Large intestine (tissue), 3 donors: ENCODE results near the gene MAGED1. TPM values are rescaled to one million over a fixed set of nuclear protein-coding genes. Genes with fewer than 3 reads are reported as not detected.
A peak's percentile ranks its signal among the peaks of the same experiment; 100 is the strongest.

Experiments
- DNase-seq, 2 donors: peaks; one replicate each; pipeline versions ENCODE4 v3.0.0 to v3.0.0-alpha.2; 2013
- H3K27ac ChIP-seq: one replicate; pipeline ENCODE4 v1.5.1; 2013; ENCODE audit warnings: low read length
- H3K27me3 ChIP-seq: 2 replicates; pipeline ENCODE4 v1.6.1; 2013; ENCODE audit warnings: low read length; ENCODE audit not compliant: control insufficient read depth, insufficient read depth
- H3K36me3 ChIP-seq: 2 replicates; pipeline ENCODE4 v1.6.1; 2013; ENCODE audit warnings: low read length; ENCODE audit not compliant: control insufficient read depth, insufficient read depth
- H3K4me1 ChIP-seq: one replicate; pipeline ENCODE4 v1.6.1; 2013; ENCODE audit warnings: low read length; ENCODE audit not compliant: control insufficient read depth, insufficient read depth
- H3K4me3 ChIP-seq: one replicate; pipeline ENCODE4 v1.5.1; 2013; ENCODE audit warnings: low read length
- H3K9me3 ChIP-seq: one replicate; pipeline ENCODE4 v1.6.1; 2013; ENCODE audit warnings: mild to moderate bottlenecking, low read depth, low read length, moderate library complexity; ENCODE audit not compliant: control insufficient read depth
- WGBS: methylation state at CpG from one replicate; pipeline ENCODE4 v1.1.5; 2013; ENCODE audit warnings: low lambda C conversion rate; ENCODE audit not compliant: insufficient coverage; 5-methylcytosine and 5-hydroxymethylcytosine counted together
- polyA plus RNA-seq: library from polyadenylated mRNA; unstranded; fragments of 120-200 nt; gene quantifications from one replicate; pipeline ENCODE4 v1.2.1, GENCODE V29; 2013

Gene MAGED1
- polyA plus RNA-seq, 1 donor = 155 TPM

DNA sequence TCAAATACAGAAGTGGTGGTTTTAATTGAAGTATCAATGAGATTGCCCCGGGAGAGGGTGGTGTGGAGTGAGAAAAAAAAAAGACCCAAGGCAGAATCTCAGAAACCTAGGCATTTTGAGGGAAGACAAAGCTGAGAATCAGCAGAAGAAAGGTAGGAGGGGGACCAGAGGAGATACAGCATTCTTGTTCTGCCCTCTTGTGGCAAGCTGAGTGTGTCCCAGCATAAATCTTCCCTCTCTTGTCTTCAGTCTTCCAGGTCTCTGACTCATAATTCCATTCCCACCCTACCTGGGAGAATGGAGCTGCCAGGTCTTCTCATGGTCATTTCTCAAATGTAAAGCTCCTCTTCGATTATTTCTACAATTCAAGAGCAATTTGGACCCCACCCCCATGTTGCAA, 32.7 kb upstream of the MAGED1 start:
- Histone ChIP-seq H3K4me3 (no peak overlapping the region), H3K36me3 (no peaks in the 10 kb centered on the region), H3K27ac (no peak overlapping the region), H3K9me3 (no peaks in the 10 kb centered on the region), H3K27me3 (no peaks in the 10 kb centered on the region), H3K4me1 (no peaks in the 10 kb centered on the region)
- peak; percentile 17 to 21 for DNase-seq
- WGBS = 0% methylated on average over 1 of the region's 2 CpGs

DNA sequence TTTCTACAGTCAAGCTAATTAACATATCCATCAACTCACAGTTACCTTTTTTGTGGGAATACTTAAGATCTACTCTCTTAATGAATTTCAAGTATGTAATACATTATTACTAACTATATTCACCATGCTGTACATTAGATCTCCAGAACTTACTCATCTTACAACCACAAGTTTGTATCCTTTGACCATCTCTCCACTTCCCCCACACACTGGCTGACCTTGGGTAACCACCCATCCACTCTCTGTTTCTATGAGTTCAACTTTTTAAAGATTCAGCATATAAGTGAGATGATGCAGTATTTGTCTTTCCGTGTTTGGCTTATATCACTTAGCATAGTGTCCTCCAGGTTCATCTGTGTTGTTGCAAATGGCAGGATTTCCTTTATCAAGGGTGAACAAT, 30.5 kb upstream of the MAGED1 start:
- WGBS = no CpG with 5 or more reads among the region's 1 CpG
- H3K27ac ChIP-seq = no peak overlapping the region
- DNase-seq = no peak
- no peaks in the 10 kb centered on the region for H3K36me3 ChIP-seq
- no peaks in the 10 kb centered on the region for H3K9me3 ChIP-seq
- no peak overlapping the region for H3K4me3 ChIP-seq
- H3K27me3 ChIP-seq = no peaks in the 10 kb centered on the region
- H3K4me1 ChIP-seq = no peaks in the 10 kb centered on the region

- no peaks in the 10 kb centered on the region for H3K4me1 ChIP-seq
Measured at GRCh38 chrX:51866210-51866609, 27.2 kb upstream of the MAGED1 start.

GRCh38 chrX:51867626-51868025, 25.8 kb upstream of the MAGED1 start:
- no CpG with 5 or more reads among the region's 1 CpG for WGBS
- Histone ChIP-seq H3K36me3 (no peaks in the 10 kb centered on the region), H3K4me3 (no peak overlapping the region), H3K4me1 (no peaks in the 10 kb centered on the region), H3K27ac (no peak overlapping the region), H3K9me3 (no peaks in the 10 kb centered on the region), H3K27me3 (no peaks in the 10 kb centered on the region)
- DNase-seq = no peak

More at GRCh38 chrX:51866210-51866609, 27.2 kb upstream of the MAGED1 start:
- no peaks in the 10 kb centered on the region for H3K9me3 ChIP-seq
- H3K4me3 ChIP-seq = no peak overlapping the region
- H3K27ac ChIP-seq = no peak overlapping the region
- no peaks in the 10 kb centered on the region for H3K36me3 ChIP-seq
- no peak for DNase-seq
- no CpG with 5 or more reads among the region's 3 CpGs for WGBS
- H3K27me3 ChIP-seq = no peaks in the 10 kb centered on the region

DNA sequence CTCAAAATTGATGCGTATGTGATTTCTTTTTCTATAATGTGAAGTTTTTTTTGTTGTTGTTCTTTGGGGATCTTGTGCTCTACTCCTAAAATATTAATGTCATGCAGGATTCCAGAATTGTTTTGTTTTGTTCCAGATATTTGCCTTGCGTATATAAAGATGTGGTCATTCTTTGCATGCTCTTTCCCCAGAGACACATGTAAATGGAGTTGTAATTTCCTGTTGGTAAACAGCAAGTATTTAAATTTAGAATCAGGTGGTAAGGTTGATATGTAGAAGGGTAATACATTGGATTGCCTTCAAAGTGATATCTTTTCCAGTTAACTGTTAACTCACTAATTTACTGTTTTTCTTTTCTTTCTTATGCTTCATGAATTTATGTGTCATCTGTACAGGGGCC, 23.1 kb upstream of the MAGED1 start:
- DNase-seq = no peak
- Histone ChIP-seq H3K27me3 (no peaks in the 10 kb centered on the region), H3K36me3 (no peaks in the 10 kb centered on the region), H3K27ac (no peak overlapping the region), H3K4me3 (no peak overlapping the region), H3K4me1 (no peaks in the 10 kb centered on the region), H3K9me3 (no peaks in the 10 kb centered on the region)
- no CpG with 5 or more reads among the region's 2 CpGs for WGBS

- Histone ChIP-seq H3K36me3 (no peaks in the 10 kb centered on the region), H3K27me3 (no peaks in the 10 kb centered on the region), H3K27ac (no peak overlapping the region), H3K9me3 (no peaks in the 10 kb centered on the region), H3K4me1 (no peaks in the 10 kb centered on the region), H3K4me3 (no peak overlapping the region)
- DNase-seq = no peak
- WGBS = no CpG with 5 or more reads among the region's 1 CpG
Measured at GRCh38 chrX:51874123-51874522, 19.3 kb upstream of the MAGED1 start.

DNA sequence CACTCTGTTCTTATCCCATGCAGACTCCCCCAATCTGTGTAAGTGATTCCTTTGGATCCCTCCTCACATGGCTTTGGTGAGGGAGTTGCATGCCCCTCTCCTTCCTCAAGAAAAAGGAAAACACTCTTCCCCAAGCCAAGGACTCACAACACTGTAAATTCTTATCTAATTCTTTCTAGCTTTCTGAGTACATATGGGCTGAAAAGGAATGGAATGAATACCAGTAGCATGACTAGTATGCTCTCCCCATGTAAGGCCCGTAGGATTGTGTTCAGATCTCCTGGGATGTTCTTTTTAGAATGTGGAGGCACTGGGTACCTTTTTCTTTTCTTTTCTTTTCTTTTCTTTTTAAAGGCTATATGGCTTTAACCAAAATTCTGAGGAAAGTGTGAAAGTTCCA, 17.0 kb upstream of the MAGED1 start:
- Histone ChIP-seq H3K4me3 (no peak overlapping the region), H3K27me3 (no peaks in the 10 kb centered on the region), H3K36me3 (no peaks in the 10 kb centered on the region), H3K27ac (no peak overlapping the region), H3K4me1 (no peaks in the 10 kb centered on the region), H3K9me3 (no peaks in the 10 kb centered on the region)
- no CpG with 5 or more reads among the region's 1 CpG for WGBS
- DNase-seq = no peak

DNA sequence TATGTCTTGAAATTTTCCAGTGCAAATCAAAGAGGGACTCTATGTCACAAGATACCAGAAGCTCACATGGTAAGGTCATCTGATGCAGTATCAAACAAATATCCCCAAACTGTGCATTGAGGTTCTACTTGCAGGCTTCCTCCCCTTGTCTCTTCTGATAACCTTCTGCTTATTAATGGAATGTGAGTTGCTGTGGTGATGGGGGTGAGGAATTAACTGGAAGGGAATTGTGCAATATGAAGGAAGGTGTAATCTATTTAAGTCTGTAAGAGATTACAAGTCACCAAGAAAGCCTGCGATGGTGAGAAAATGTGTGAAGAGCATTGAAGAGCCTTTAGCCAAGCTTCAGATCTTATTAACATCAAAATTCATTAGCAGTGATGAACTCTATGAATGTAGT, 15.4 kb upstream of the MAGED1 start:
- Histone ChIP-seq H3K36me3 (no peaks in the 10 kb centered on the region), H3K4me1 (no peaks in the 10 kb centered on the region), H3K4me3 (no peak overlapping the region), H3K27ac (no peak overlapping the region), H3K27me3 (no peaks in the 10 kb centered on the region), H3K9me3 (no peaks in the 10 kb centered on the region)
- DNase-seq = peak in 1 of 2 donors; percentile 3
- whole genome bisulfite sequencing = no CpG with 5 or more reads among the region's 1 CpG

- Histone ChIP-seq H3K4me3 (no peak overlapping the region), H3K9me3 (no peaks in the 10 kb centered on the region), H3K4me1 (peaks cover 6% of the 10 kb centered on the region), H3K27me3 (no peaks in the 10 kb centered on the region), H3K27ac (no peak overlapping the region), H3K36me3 (no peaks in the 10 kb centered on the region)
- DNase-seq = no peak
Measured at GRCh38 chrX:51889851-51890250, 3.6 kb upstream of the MAGED1 start.

GRCh38 chrX:51891245-51891644, 2.2 kb upstream of the MAGED1 start:
- no CpG with 5 or more reads among the region's 1 CpG for WGBS
- H3K27ac ChIP-seq = no peak overlapping the region

GRCh38 chrX:51891821-51892551, 1.4 kb upstream of the MAGED1 start:
- peak overlapping the region; percentile 48 for H3K27ac ChIP-seq
- no CpG with 5 or more reads among the region's 6 CpGs for WGBS
- peaks cover 14% of the 10 kb centered on the region for H3K36me3 ChIP-seq
- no peaks in the 10 kb centered on the region for H3K9me3 ChIP-seq
- DNase-seq = peak; percentile 12 to 13
- no peak overlapping the region for H3K4me3 ChIP-seq
- no peaks in the 10 kb centered on the region for H3K27me3 ChIP-seq
- H3K4me1 ChIP-seq = peaks cover 14% of the 10 kb centered on the region

More at GRCh38 chrX:51891245-51891644, 2.2 kb upstream of the MAGED1 start:
- Histone ChIP-seq H3K9me3 (no peaks in the 10 kb centered on the region), H3K4me3 (no peak overlapping the region), H3K27me3 (no peaks in the 10 kb centered on the region), H3K4me1 (peaks cover 14% of the 10 kb centered on the region), H3K36me3 (peaks cover 9% of the 10 kb centered on the region)
- no peak for DNase-seq
